HG03045 (cell line): Measurements from ENCODE around the gene CLC.
"Not testable (repeated sequence)": the region's sequence is repeated elsewhere in the genome, so short reads cannot be mapped to it uniquely, and the experiment has no call there.

Experiments
- ATAC-seq: cut with Tn5 transposase; IDR thresholded peaks from one replicate; pipeline ENCODE4 v1.9.1; 2021; ENCODE audit warnings: mild to moderate bottlenecking, moderate library complexity; ENCODE audit not compliant: unreplicated experiment

The CLC gene

GRCh38 chr19:39731685-39732084, 6.1 kb downstream of the CLC start:
- ATAC-seq, result no peak

- ATAC-seq, result no peak
These were observed 8.2 kb downstream of the CLC start for GRCh38 chr19:39729594-39729993.

- ATAC-seq, result no peak
These were observed 9.8 kb downstream of the CLC start for GRCh38 chr19:39728040-39728439.

DNA sequence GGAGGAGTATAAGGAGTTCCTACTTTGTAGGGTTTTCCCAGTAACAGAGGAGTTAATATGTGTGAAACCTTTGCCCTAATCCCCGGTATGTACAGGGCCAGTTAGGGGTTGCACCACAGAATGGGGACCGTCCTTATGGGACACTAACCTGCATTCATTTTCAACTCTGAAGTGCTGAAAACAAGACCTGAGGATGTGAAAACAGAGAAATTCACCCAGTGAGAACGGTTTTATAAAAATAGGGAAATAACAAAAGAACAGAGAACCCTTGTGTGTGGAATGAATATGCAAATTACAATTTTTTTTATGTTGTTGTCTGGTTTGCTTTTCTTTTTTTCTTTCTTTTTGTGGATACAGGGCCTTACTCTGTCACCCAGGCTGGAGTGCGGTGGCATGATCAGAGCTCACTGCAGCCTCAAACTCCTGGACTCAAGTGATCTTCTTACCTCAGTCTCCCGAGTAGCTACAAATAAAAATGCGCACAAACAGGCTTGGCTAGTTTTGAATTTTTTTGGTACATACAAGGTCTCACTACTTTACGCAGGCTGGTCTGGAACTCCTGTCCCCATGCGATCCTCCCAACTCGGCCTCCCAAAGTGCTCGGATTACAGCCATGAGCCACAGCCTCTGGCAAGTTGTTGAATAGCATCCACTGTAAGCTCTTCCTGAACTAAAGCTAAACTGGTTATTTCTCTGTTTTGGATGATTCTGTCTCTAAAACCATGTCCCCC, 10.6 kb downstream of the CLC start:
- ATAC-seq, result no peak

DNA sequence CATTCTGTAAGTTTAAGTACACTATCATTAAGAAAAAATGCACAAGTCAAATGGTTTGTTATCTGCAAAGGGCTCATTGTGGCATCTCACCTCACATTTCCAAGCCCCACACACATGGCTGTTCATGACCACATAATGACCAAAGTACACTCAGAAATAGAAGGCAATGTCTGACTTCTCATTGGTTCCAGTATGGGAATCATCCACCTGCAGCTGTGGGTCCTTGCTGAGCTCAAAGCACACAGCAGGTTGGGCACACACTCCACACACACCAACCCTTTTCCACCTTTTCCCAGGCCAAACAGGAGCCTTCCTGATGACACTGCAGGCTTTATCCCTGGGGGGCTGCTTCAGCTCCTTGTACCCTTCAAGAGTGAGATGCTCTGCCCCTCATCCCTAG, 11.8 kb downstream of the CLC start:
- ATAC-seq, result no peak

DNA sequence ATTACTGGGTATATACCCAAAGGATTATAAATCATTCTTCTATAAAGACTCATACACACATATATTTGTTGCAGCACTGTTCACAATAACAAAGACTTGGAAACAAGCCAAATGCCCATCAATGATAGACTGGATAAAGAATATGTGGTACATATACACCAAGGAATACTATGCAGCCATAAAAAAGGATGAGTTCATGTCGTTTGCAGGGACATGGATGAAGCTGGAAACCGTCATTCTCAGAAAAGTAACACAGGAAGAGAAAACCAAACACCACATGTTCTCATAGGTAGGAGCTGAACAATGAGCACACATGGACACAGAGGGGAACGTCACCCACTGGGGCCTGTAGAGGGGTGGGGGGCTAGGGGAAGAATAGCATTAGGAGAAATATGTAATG, 17.7 kb downstream of the CLC start:
- not testable (repeated sequence) for ATAC-seq

DNA sequence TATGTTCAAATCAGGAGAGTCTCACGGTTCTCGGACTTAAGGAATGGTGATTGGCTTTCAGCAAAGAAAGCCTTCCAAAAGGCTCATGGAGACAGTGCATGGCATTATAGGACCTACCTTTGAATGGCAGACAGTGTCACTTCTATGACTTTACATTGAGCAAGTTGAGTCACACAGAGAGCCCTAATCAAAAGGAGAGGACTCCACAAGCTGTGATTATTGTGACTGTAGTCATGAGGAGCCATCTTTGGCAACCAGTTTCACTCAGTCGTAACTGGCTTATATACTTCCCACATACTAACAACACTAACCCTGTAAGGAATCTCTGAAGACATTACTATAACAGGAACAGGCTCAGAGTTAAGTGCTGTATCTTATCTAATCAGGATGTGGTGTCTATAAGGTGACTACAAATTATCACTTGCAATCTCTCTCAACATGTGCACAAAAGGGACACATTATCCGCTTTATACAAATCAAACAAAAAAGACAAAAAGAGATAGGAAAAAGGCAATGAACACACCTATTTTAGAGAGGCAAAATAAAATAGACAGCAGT, 27.4 kb downstream of the CLC start:
- ATAC-seq, result no peak

GRCh38 chr19:39709026-39709872, 28.6 kb downstream of the CLC start:
- no peak for ATAC-seq

DNA sequence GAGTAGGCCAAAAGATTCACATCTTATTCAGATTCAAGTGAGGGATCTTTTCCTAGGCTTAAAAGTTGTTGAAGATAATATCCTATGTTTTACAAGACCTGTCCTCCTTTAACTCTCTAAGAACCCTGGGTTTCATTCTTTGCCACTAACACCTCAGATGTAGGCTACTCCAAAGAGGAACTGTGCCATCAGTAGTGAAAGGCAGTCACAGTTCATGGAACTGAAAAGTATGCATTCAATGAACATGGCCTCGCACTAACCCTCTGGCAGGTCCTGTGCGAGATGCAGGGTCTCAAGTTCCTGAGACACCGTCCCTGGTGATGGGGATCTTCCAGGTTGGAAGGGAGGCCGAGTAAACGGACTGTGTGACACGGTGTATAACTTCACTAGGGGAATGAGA, 29.2 kb downstream of the CLC start:
- no peak for ATAC-seq

DNA sequence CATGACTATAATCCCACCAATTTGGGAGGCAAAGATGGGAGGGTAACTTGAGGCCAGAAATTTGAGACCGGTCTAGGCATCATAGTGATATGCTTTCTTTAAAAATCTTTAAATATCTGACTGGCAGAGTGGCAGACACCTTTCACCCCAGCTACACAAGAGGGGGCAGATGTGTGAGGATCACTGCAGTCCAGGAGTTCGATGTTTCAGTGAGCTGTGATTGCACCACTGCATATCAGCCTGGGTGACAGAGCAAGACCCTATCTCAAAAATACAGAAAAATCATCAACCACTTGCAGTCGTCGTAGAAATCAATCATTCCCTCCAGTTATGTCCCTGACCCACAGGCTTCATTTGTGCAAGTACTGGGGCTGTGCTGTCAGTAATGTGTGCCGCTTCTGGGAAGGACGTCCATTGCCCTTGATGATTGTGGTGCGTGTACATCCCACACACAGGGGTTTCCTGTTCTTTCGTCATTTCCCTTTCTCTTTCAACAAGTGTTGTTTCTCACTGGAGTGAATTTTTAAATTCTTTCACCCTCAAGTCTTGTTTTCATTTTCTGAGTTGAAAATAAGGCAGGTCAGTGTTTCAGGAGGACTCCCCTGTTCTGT, 32.1 kb downstream of the CLC start:
- no peak for ATAC-seq

- ATAC-seq, result no peak
These were observed 33.4 kb downstream of the CLC start, which contains the start of gene LGALS14 for GRCh38 chr19:39704181-39705044. LGALS14 (plus strand) TSS chr19:39704481; CDS start chr19:39704529, 48 bp downstream.

GRCh38 chr19:39701291-39701690, 36.5 kb downstream of the CLC start:
- peak; percentile 54 for ATAC-seq

- ATAC-seq, result no peak
These were observed 39.3 kb downstream of the CLC start for GRCh38 chr19:39698535-39698934.

- ATAC-seq, result no peak
These were observed 41.4 kb downstream of the CLC start for GRCh38 chr19:39696387-39696786.

GRCh38 chr19:39695759-39696158, 42.1 kb downstream of the CLC start:
- ATAC-seq, result no peak

- ATAC-seq, result no peak
These were observed 45.0 kb downstream of the CLC start for GRCh38 chr19:39692822-39693221.

DNA sequence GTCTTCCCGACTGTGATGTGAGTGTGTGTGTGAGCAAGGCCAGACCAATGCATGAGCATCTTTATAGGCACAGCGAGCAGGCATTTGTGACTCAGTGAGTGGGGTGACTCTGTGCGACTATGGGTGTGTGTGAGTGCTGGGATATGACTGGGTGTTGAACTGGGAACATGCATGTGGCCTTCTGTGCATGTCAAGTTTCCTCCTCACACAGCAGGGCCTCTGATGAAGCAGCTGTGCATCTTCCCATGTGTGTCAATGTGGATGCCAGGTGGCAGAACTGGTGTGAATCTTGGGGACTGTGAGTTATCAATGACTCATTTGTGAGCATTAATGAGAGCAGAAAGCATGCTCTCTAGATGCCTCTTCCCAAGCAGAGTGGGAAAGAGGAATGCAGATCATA, 45.7 kb downstream of the CLC start:
- ATAC-seq, result no peak

GRCh38 chr19:39688637-39689036, 49.2 kb downstream of the CLC start:
- ATAC-seq, result not testable (repeated sequence)

- ATAC-seq, result no peak
These were observed 51.1 kb downstream of the CLC start for GRCh38 chr19:39686739-39687138.

DNA sequence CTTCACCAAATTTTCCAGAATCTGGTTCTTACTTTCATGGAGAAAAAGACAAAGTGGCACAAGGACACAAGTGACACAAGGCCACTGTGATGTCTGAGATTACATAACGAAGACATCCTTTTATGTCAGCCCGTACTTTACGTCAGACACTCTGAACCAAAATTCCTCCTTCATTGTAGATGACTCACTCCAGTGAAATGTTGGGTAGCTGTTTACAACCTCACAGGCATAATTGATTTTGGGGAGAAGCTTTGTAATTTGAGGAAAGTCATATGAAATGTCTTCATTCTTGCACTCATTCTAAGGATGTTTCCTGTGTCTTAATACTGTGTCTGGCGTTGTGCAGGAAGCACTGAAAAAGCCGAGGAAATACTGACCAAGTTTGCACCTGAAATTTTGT, 53.6 kb downstream of the CLC start:
- ATAC-seq, result no peak
